Eye (tissue), 1 donor: ENCODE data around the gene DHRSX.
"Not testable (repeated sequence)": the region's sequence is repeated elsewhere in the genome, so short reads cannot be mapped to it uniquely, and the experiment has no call there.

Experiments used
- DNase-seq: peaks from one replicate; pipeline ENCODE4 v3.0.0-alpha.2; 2015

The DHRSX gene

DNA sequence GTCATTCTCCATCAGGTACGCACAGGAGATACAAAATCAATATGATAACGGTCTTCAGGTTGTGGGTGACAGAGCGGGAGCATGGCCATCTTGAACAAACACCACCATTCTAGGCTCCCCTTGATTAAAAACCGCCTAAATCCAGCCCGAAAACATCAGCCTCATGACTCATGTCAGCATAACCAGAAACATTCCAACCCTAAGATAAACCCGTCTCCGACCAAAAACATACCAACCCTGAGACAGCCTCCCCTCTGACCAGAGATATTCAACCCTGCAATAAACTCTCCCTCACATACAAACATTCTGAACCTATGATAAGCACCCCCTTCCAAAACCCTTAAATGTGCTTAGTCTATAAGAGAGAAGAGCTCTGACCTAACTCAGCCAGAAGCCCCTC is 157.9 kb downstream of the DHRSX start:
- no peak for DNase-seq

DNA sequence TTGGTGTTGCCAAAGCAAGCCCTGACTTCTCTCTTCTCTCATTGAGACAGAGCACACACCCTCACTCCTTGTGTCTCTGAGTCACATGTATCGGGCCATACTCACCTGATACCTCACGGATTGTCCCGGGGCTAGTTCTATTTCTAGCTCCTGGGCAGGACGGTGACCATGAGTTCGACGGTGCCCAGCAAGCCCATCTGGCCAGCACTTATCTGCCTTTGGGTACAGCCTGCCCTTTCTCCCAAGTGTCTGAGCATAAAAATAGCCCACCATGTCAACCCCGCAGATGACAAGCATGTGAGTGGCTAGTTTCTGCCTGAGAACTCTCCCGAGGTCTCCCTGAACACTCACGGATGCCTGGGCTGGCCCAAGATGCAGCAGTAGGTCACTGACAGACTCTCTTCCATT is 158.5 kb downstream of the DHRSX start:
- no peak for DNase-seq

DNA sequence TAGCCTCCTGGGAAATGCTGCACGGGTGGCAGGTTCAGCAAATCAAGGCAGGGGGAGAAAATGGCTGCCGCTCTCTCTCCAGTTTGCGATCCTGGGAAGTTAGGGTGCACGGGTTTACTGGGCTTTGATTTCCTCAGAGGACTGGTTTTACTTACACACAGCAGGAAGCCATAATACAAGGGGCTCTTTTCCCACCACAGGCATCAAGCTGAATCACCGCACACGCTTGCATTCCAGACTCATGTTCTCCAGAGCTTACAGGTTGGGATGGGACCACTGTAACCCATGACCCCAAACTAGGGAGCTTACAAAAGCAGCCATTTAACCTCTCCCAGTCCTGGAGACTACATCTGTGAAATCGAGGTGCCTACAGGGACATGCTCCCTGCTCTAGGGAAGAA is 159.8 kb downstream of the DHRSX start:
- DNase-seq: no peak

DNA sequence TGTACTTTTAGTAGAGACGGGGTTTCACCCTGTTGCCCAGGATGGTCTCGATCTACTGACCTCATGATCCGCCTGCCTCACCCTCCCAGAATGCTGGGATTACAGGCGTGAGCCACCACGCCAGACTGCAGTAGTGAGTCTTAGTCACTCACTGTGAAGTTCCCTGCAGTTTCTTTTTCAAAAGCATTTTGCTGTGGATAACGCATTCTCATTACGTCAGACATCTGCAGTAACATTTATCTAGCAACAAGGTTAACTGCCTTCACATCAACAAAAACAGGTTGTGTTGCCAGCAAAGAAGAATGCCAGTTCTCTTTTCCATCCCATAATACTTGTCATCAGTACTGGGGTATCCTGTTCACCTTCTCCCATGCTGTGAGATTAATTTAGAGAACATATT is 164.6 kb downstream of the DHRSX start:
- DNase-seq: no peak

DNA sequence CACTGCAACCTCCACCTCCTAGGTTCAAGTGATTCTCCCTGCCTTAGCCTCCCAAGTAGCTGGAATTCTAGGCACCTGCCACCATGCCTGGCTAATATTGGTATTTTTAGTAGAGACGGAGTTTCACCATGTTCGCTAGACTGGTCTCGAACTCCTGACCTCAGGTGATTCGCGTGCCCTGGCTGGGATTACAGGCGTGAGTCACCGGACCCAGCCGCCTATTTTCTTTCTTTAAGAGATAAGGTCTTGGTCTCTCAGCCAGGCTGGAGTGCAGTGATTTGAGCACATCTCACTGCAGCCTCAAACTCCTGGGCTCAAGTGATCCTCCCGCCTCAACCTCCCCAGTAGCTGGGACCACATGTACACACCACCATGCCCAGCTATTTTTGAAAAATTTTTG is 166.5 kb downstream of the DHRSX start:
- no peak for DNase-seq

DNA sequence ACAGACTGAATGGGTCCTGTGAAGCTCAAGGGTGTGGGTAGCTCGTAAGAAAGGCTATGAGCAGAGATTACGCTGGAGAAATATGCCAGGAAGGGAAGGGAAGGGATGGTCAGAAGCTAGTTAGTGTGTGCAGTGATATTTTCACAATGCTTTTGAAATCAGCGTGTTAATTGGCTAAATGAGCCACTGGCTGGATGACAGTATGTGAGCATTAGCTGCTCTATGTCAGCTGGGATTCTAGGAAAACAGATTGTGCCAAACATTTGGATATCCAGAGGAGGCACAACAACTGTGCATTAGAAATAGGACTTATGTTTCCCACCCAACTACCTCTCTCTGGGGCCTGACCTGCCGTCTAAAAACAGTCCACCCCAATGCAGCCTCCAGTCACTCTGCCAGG is 168.5 kb downstream of the DHRSX start:
- no peak for DNase-seq

DNA sequence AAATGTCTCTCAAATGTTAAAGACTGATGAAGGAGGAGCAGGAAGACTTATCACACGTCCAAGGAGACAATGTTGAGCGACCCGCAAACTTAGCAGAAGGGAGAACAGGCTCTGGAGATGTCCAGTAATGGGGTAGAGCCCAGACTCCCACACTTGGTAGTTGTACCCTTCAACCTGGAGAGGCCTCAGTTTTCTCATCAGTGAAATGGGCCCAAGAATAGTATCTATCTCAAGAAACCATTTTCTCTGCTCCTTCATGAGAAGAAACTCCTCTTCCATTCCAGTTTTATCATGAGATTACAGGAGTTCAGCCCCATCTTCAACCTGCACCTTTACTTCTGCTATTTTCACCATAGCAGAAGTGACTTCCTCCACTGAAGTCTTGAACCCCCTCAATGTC is 169.9 kb downstream of the DHRSX start:
- DNase-seq: no peak

DNA sequence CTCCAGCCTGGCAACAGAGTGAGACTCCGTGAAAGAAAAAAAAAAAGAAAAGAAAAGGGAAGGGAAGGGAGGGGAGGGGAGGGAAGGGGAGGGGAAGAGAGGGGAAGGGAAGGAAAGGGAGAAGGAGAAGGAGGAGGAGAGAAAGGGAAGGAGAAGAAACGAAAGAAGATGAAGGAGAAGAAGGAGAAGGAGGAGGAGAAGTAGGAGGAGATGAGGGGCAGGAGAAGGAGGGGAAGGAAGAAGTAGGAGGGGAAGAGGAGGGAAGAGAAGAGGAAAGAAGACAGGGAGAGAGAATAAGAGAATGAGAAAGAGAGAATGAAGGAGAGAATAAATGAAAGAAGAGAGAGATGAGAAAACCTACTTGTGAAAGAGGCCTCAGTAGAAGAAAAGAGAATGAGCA is 170.3 kb downstream of the DHRSX start:
- no peak for DNase-seq

DNA sequence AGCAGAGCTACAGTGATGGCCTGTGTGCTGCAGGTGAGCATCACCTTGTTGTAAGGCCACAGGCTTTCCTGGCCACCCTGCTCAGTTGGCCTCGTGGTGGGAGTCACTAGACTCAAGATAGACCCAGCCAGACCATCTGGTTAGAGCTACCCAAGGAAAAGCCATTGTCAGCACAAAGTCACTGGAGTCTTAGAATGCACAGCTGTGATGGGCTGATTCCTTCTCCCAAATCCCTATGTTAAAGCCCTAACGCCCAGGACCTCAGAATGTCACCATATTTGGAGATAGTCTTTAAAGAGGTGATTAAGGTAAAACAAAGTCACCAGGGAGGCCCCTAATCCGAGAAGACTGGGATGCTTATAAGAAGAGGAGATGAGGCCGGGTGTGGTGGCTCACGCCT is 173.4 kb downstream of the DHRSX start:
- no peak for DNase-seq

DNA sequence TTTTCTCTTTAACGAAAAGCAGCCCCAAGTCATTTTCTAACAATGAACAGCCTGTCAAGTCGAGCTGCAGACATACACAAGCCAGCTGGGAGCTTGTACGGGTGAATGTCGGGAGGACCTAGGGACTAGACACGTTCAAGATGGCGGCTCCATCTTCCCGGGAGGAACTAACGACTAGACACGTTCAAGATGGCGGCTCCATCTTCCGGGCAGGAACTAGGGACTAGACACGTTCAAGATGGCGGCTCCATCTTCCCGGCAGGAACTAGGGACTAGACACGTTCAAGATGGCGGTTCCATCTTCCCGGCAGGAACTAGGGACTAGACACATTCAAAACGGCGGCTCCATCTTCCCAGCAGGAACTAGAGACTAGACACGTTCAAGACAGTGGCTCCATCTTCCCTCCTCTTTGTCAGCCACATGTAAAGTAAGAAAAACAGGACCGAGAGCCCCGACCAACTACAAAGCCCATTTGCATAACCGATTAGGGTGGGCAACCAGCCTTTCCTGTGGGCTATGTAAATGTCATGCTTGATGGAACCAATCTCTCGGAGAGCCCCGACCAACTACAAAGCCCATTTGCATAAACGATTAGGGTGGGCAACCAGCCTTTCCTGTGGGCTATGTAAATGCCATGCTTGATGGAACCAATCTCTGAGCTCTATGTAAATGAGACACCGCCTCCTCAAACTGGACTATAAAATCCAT is 175.5 kb downstream of the DHRSX start:
- peak; percentile 88 for DNase-seq

DNA sequence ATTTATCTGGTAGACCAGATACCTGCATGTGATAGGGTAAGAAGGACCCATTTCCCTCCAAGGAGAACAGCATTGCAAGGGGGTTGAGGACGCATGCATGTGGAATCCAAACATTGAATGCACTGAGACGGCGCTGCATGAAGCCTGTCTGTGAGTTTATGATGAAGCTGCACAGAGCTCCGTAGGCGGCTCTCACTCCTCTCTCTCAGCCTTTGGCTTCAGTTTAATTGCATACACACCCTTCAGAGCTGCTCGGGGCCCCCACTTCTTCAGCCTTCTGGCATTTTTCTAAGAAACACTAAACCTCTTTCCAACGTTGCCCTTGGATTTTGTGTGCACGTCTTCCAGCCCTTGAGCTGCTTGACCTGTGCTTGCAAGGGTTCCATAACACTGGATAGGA is 176.6 kb downstream of the DHRSX start:
- DNase-seq: no peak

DNA sequence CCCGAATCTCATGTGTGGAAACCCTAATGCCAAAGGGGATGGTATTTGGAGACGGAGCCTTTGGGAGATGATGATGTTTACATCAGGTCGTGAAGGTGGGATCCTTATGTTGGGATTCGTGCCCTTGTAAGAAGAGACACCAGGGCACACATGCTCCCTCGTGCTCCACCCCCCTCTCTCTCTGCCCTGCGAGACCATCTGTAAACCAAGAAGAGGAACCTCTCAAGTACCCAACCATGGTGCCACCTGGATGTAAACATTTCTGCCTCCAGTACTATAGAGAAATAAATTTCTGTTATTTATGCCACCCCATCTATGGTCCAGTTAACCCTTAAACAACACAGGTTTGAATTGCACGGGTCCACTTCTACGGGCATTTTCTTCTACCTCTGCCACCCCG is 179.4 kb downstream of the DHRSX start:
- DNase-seq: no peak

DNA sequence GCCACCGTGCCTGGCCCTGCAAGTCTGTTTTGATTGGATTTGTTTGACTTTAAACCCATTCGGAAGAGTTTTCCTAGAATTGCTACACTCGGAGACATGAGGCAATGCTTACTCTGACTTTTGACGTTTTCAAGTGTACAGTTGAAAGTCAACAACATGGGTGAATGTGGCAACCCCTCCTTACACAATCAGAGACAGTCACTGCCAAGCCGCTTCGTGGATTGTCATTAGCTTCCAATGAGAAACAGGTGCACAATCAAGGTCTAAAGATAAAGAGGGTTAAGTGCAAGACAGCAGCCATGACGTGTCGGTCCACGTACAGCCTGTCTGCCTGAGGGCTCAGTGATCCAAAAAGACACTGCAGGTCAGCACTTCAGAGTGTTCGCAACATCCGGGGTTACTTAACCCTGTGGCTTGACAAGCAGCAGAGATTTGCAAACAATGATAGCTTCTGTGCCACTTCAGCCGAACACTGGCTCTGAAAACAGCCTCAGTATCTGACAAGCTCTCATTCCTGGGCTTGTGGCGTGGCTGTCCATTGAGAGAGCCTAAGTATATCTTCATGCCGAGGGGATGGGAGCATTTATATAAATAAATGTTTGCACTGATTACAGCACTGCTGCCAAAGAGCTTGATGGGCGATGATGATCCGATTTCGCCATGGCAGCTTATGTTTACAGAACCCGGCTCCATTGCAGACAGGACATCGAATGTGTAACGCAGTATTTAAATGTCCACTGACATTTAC is 180.0 kb downstream of the DHRSX start:
- DNase-seq: peak; percentile 38

DNA sequence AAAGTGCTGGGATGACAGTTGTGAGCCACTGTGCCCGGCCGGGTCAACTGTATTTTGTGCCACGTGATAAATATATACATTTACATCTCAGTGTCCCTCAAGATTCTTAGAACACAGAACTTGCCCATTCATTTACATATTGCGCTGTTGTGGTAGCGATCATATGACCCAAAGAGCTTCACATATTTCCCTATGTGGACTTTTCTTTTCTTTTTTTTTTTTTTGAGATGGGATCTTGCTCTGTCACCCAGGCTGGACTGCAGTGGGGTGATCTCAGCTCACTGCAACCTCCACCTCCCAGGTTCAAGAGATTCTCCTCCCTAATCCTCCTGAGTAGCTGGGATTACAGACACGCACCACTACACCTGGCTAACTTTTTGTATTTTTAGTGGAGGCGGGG is 180.7 kb downstream of the DHRSX start:
- DNase-seq: no peak

DNA sequence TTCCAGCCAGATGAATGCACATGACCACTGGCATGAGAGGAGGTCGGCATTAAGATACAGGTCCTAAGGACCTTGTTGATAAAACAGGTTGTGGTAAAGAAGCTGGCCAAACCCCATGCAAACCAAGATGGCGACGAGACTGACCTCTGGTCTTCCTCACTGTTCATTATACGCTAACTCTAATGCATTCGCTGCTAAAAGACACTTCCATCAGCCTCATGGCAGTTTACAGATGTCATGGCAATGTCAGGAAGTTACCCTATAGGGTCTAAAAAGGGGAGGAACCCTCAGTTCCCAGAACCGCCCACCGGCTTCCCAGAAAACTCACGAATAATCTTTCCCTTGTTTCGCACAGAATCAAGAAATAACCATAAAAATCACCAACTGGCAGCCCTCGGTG is 182.4 kb downstream of the DHRSX start:
- DNase-seq: no peak

DNA sequence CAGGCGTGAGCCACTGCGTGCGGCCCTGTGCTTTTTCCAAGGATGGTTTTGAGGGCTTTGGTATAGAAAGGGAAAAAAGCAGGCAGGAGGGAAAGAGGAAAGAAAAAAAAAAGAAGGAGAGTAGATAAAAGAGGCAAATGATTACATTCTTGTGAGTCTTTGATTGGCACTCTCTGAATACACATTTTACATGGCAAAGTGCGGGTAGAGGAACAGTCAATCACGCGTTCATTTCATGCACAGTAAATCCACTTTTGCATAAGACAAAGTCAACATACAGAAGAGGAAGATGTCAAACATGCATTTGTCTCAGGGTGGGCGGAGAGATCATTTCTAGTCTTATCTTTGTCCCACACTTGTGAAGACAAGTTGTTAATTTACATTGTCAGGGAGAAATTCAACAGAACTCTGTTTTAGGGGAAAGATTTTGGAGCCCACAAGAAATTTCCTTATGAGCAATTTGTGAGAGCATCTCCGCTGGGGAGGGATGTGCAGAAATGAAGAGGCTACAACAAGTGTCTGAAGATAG is 183.2 kb downstream of the DHRSX start:
- no peak for DNase-seq

DNA sequence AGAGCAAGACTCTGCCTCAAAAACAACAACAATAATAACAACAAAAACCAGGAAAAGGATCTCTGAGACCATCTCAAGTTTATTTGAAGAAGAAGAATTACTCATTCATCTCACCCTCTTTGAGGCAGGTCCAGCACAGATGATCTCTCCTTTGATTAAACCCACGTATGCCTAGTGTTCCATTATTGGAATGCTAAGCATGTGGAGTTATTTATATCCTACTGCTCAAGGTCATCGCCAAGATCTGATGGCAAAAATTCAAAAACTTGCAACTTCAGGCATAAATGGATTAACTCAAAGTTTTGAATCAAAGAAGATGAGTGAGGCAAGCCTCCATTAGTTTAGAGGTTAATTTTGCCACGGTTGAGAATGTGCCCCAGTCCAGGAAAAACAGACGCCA is 184.2 kb downstream of the DHRSX start:
- DNase-seq: no peak

DNA sequence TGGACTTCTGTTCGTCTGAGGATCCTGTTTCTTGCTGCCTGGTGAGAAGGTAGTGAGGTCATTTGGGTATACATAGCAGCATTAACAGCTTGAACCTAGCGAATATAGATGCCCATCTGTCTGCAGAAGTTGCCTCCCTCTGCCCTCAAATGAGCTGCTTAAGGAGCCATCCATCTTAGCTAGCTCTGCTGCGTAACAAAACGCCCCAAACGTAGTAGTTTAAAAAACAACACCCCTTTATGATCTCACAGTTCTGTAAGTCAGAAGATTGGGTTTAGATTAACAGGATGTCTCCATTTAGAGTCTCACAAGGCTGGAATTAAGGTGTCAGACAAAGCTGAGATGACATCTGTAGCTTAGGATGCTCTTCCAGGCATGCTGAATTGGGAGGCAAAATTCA is 185.3 kb downstream of the DHRSX start:
- no peak for DNase-seq

DNA sequence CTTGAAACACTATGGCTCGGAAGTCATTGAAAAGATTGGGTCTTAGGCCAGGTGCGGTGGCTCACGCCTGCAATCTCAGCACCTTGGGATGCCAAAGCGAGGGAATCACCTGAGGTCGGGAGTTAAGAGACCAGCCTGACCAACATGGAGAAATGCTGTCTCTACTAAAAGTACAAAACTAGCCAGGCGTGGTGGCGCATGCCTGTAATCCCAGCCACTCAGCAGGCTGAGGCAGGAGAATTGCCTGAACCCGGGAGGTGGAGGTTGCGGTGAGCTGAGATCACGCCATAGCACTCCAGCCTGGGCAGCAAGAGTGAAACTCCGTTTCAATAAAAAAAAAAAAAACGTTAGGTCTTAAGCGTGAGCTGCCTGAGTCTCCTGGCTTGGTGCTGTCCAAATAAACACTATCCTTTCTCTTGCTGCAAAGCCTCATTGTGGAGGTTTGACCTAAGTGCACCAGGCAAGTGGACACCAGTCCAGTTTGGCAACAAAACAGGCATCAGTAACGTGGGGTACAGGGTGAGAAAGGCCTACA is 185.9 kb downstream of the DHRSX start:
- no peak for DNase-seq

DNA sequence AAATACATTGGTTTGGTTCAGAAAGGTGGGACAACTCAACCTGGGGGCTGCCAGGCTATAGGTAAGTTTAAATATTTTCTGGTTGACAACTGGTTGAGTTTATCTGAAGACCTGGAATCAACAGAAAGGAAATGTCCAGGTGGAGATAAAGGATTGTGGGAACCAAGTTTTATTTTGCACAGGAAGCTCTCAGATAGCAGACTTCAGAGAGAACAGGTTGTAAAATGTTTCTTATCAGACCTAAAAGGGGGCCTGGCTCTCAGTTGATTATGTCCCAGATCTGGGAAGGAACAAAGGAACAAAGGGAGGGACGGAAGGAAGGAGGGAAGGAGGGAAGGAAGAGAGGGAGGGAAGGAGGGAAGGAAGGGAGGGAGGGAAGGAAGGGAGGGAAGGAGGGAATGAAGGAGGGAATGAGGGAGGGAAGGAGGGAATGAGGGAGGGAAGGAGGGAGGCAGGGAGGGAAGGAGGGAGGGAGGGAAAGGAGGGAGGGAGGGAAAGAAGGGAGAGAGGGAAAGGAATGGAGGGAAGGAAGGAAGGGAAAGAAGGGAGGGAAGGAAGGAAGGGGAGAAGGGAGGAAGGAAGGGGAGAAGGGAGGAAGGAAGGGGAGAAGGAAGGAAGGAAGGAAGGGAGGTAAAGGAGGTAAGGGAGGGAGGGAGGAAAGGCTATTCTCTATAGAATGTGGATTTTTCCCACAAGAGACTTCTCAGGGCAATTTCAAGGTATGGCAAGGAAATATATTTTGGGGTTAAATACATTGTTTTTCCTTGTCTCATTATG is 186.7 kb downstream of the DHRSX start:
- DNase-seq: peak; percentile 39

DNA sequence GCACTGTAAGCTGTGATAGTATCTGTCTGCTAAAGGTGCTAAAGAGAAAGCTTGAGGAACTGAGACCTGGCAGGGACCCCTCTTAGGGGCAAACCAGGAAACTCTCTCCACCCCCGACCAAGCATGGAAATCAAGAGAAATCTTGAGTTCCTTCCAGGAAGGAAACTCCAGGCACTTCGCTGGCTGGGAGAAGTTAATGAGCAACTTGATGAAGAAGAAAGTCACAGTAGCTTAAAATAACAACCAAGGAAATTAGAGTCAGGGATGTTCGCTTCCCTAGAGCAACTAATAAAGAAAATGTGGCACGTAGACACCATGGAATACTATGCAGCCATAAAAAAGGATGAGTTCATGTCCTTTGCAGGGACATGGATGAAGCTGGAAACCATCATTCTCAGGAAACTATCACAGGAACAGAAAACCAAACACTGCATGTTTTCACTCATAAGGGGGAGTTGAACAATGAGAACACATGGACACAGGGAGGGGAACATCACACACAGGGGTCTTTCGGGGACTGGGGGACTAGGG is 188.7 kb downstream of the DHRSX start:
- DNase-seq: not testable (repeated sequence)

DNA sequence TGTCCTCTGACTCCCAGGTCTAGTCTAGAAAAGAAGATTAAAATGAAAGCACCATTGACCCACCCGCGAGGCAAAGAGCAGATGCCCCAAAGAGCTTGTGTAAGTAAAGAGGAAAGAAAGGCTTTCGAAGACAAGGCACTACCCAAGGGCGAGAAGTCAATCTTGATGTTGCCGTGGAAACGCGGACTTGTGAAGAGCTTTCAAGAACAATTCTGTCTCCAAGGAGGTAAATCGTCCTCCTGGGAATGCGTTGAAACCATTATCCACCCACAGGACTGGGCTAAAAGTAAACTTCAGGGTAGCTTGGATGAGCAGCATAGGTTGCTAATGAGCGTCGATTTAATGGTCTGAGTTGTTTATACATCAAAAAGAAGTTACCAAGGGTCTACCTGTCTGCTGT is 189.3 kb downstream of the DHRSX start:
- DNase-seq: peak; percentile 72

DNA sequence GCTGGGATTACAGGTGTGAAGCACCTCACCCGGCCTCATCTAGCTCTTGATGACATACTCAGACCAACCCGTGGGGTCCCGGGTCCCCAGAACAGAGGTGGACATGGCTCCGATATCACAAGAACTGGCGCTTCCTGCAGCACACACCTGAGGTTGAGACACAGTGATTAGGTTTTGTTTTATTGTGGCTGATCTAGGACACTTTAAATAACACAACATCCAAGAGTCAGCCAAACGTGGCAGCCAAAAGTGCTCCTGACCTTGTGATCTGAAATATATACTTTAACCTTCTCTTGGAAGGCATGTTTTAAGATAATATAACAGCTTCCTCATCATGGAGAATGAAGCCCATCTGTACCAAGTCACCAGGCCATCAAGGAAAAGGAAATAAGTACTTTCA is 198.9 kb downstream of the DHRSX start:
- DNase-seq: no peak
